HG02885 (cell line): ENCODE measurements around the gene TOR1AIP2.

Experiments
- ATAC-seq: cut with Tn5 transposase; IDR thresholded peaks from one replicate; pipeline ENCODE4 v1.9.1; 2021; ENCODE audit warnings: mild to moderate bottlenecking; ENCODE audit not compliant: unreplicated experiment, poor library complexity

TOR1AIP2 gene

GRCh38 chr1:179877586-179878265, at the start of gene TOR1AIP2:
Gene TOR1AIP2, minus strand, starts transcription at chr1:179877803. Its CDS starts 25,138 bp downstream, at chr1:179852665.
- ATAC-seq = peak; percentile 67

DNA sequence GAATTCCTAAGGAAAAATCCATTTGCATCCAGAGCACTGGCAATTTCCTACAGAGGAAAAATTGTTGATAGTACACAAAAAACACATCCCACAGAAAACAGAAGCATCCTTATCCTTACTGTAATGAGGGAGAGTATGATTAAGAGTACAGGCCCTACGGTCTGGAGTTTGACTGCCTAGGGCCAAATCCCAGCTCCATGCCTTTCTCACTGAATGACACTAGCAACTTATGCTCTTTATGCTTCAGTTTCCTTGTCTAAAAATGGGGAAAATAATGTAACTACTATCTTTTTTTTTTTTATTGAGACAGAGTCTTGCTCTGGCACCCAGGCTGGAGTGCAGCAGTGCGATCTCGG, 49.2 kb upstream of the TOR1AIP2 start:
- ATAC-seq = no peak

- ATAC-seq = no peak
Measured at GRCh38 chr1:179925922-179926849, 48.6 kb upstream of the TOR1AIP2 start.

- ATAC-seq = no peak
Measured at GRCh38 chr1:179925302-179925701, 47.7 kb upstream of the TOR1AIP2 start.

DNA sequence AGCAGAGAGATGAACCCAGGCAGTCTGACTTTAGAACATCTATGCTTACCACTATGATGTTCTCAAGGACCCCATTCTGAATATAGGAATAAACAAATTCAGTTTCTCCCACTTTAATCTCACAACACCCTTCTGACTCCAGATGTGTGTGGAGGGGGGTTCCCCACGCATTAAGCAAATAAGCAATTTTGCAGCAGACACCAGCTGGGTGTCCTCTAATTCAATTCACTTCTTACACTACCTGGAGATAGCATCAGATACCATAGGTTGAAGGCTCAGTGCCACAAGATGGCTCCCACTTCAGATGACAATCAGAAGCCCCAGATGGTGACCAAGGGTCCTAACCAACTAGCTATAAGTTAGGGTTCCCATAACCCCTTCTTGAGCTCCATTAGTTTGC, 46.7 kb upstream of the TOR1AIP2 start:
- no peak for ATAC-seq

- no peak for ATAC-seq
Measured at GRCh38 chr1:179923029-179923428, 45.4 kb upstream of the TOR1AIP2 start.

DNA sequence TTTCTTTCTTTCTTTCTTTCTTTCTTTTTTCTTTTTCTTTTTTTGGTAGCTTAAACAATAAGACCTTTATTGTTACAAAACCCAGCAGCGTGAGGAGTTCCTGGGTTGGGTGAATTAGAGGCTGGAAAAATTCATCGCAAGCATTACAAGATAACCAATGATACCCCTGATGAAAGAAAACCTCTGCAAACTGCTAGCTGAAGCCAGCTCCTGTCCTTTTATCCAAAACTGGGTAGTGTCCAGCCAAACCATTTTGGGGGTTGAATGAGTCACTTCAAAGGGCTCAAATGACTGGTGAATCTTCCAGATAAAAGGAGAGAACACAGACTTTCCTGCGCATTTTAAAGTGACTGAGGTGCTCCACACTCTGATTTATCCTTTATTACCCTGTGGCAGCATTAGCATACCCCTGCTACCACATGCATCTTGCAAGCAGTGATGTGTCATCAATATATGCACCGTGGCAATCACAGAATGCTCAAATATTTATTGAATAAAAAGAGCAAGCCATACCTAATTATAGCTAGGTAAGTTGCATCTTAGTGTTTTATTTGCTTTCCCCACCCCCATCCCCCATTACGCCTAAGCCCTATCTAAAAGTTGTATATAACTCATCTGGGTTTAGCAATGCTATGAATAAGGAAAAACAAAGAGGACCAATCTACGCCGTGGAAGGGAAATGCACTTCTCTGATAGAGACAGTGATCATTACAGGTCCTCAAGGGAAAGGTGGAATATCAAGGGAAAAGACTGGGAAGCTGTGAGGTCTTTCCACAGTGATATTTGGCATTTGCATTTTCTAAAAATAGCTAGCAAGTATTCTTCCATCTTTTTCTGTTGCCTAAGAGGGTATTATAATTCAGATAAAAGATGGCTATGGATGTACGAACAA, 44.6 kb upstream of the TOR1AIP2 start:
- no peak for ATAC-seq

DNA sequence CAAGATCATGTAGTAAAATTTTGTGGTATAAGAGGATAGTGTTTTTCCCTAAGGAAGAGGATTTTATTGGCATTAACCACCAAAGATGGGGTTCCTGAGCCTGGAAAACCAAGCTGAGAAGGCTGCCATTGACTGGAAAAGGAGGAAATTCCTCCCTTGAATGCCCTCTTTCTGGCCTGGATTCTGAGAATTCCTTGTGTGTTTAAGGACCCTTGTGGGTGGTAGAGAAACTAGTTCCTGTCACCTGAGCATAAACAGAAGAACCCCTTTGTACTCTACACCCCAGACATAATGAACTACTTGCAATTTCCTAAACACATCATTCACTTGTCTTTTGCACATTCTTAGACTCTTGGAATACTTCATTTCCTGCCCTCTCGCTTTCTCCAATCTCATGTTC, 43.9 kb upstream of the TOR1AIP2 start:
- no peak for ATAC-seq

DNA sequence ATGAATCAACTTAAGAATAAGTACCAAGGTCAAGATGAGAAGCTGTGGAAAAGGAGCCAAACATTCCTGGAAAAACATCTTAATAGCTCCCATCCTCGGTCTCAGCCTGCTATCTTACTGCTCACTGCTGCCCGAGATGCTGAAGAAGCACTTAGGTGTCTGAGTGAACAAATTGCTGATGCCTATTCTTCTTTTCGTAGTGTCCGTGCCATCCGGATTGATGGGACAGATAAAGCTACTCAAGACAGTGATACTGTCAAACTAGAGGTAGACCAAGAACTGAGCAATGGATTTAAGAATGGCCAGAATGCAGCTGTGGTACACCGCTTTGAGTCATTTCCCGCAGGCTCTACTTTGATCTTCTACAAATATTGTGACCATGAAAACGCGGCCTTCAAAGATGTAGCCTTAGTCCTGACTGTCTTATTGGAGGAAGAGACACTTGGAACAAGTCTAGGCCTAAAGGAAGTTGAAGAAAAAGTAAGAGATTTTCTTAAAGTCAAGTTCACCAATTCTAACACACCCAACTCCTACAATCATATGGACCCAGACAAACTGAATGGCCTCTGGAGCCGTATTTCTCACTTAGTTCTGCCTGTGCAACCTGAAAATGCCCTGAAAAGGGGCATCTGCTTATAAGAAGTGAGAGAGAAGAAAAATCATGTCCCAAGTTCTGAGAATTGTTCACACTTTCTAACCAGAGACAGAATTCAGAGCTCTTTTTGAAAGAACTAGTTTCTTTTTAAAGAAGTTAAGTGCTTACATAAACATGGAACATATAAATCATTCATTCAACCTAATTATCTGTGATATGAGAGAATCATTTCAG, 40.2 kb upstream of the TOR1AIP2 start:
- no peak for ATAC-seq

GRCh38 chr1:179911812-179912211, 34.2 kb upstream of the TOR1AIP2 start:
- ATAC-seq = no peak

- no peak for ATAC-seq
Measured at GRCh38 chr1:179910934-179911333, 33.3 kb upstream of the TOR1AIP2 start.

DNA sequence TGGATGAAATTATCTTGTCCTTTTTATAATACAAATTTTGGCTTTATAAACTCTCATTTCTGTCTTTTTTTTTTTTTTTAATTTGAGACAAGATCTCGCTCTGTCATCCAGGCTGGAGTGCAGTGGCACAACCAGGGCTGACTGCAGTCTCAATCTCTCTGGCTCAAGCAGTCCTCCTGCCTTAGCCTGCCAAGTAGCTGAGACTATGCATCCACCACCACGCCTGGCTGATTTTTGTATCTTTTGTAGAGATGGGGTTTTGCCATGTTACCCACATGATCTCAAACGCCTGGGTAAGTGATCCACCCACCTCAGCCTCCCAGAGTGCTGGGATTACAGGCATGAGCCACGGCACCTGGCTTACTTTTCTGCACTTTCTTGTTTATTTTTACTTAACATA, 12.0 kb upstream of the TOR1AIP2 start:
- ATAC-seq = no peak

DNA sequence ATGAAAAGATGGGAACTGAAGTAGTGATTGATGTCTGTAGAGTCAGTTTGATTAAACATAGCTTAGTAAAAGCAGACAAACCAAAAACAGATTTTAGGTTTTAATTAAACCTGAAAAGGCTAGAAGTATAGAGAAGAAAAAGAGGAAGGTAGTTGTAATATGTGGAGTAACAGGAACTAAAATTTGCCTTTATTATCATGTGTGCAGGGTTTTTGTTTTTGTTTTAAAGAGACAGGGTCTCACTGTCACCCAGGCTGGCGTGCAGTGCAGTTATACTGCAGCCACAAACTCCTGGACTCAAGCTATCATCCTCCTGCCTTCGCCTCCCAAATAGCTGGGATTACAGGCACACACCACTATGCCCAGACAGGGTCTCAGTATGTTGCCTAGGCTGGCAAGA, 10.5 kb upstream of the TOR1AIP2 start:
- ATAC-seq = no peak

GRCh38 chr1:179883745-179884138, 6.1 kb upstream of the TOR1AIP2 start:
- ATAC-seq = no peak

DNA sequence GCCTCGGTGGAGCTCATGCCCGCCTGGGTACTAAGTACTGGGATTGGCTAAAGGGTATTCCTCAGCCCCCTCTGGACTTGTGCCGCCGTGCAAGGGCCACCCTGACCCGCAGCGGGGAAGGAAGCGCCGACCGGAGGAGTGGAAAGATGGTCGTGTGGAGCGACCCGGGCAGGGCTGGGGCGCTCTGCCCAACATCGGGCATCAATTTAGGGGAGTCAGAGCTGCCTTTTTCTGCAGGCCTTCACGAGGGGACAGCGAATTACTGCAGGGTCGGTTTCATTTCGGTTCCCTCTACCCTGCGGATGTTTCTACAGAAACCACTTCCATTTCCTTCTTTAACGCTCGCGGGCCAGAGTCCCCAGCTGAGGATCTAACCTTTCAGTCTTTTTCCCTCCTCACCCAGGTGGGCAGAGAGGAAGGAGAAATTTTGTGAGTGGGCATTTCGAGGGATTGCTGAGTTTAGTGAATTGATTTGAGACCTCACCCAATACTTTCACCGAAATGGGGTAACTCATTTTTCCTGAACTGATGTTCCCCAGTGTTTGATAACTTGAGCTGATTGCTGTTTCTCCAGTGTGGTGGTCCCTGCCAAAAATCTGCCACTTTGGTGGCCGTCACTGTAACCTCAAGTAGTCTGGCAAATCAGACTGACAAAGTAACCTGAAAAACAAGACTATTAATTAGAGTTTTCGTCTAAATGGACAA, 5.6 kb upstream of the TOR1AIP2 start:
- ATAC-seq = no peak

GRCh38 chr1:179882253-179883039, 4.8 kb upstream of the TOR1AIP2 start, which contains the start of gene TOR1AIP1:
Gene TOR1AIP1, plus strand, starts transcription at chr1:179882285. Its CDS starts 218 bp downstream, at chr1:179882503.
- ATAC-seq = peak; percentile 73

- no peak for ATAC-seq
Measured at GRCh38 chr1:179881642-179882252, 4.1 kb upstream of the TOR1AIP2 start.

DNA sequence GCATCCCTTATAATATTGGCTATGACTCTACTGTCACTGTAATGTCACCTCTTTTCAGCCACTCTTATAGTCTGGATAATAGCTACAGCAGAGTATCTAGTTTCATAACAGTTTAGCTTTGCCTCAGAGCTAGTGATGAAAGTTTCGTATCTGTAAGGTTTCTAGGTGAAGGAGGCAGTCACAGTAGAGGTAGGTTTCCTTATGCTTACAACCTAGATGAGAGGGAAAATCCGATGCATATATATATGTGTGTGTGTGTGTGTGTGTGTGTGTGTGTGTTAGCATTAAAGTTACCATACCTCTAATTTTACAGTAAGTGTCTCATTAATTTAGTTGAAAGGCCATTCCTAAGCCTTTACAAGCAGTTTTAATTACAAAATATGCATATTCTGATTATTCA, 2.2 kb upstream of the TOR1AIP2 start:
- ATAC-seq = no peak
